Mucosa of gallbladder (tissue), 1 donor: Measurements from ENCODE around the gene TMTC4. TPM values are rescaled to one million over a fixed set of nuclear protein-coding genes. Genes with fewer than 3 reads are reported as not detected.
"Not testable (repeated sequence)": the region's sequence is repeated elsewhere in the genome, so short reads cannot be mapped to it uniquely, and the experiment has no call there.

Source experiments
- DNase-seq: peaks from one replicate; pipeline ENCODE4 v3.0.0-alpha.2; 2020; ENCODE audit warnings: low spot score
- total RNA-seq: library from RNA; stranded (reverse); gene quantifications from one replicate; pipeline ENCODE4 v1.2.1, GENCODE V29; 2021
- donor health status: DM: no; HTN: no; CAD: no.

TMTC4 gene
- total RNA-seq, result 24.3 TPM

GRCh38 chr13:100674572-100674871 is at the start of gene TMTC4:
TMTC4 (minus strand) TSS chr13:100674795; CDS start chr13:100670362, 4,433 bp downstream.
- DNase-seq, result no peak

GRCh38 chr13:100722517-100722916 is 47.9 kb upstream of the TMTC4 start:
- no peak for DNase-seq

- DNase-seq, result peak; percentile 51
Observed at GRCh38 chr13:100721885-100722512, 47.4 kb upstream of the TMTC4 start.

GRCh38 chr13:100715604-100716003 is 41.0 kb upstream of the TMTC4 start:
- DNase-seq, result no peak

GRCh38 chr13:100714478-100714877 is 39.9 kb upstream of the TMTC4 start:
- no peak for DNase-seq

- no peak for DNase-seq
Observed at GRCh38 chr13:100710176-100710575, 35.6 kb upstream of the TMTC4 start.

GRCh38 chr13:100707818-100708740 is 33.5 kb upstream of the TMTC4 start:
- DNase-seq, result no peak

- DNase-seq, result not testable (repeated sequence)
Observed at GRCh38 chr13:100698331-100698730, 23.7 kb upstream of the TMTC4 start.

- no peak for DNase-seq
Observed at GRCh38 chr13:100695509-100695773, 20.8 kb upstream of the TMTC4 start.

- no peak for DNase-seq
Observed at GRCh38 chr13:100694722-100695508, 20.3 kb upstream of the TMTC4 start.

GRCh38 chr13:100689191-100689590 is 14.6 kb upstream of the TMTC4 start:
- DNase-seq, result no peak

GRCh38 chr13:100680131-100680530 is 5.5 kb upstream of the TMTC4 start:
- DNase-seq, result no peak

- DNase-seq, result not testable (repeated sequence)
Observed at GRCh38 chr13:100677128-100677527, 2.5 kb upstream of the TMTC4 start.

- no peak for DNase-seq
Observed at GRCh38 chr13:100675661-100676129, 1.1 kb upstream of the TMTC4 start.

GRCh38 chr13:100674872-100675660 is 471 bp upstream of the TMTC4 start:
- peak; percentile 99 for DNase-seq

GRCh38 chr13:100673713-100674571 is 653 bp downstream of the TMTC4 start:
- DNase-seq, result peak; percentile 36

GRCh38 chr13:100673376-100673712 is 1.3 kb downstream of the TMTC4 start:
- no peak for DNase-seq

GRCh38 chr13:100671389-100672182 is 3.0 kb downstream of the TMTC4 start:
- no peak for DNase-seq

- no peak for DNase-seq
Observed at GRCh38 chr13:100668408-100668807, 6.2 kb downstream of the TMTC4 start.

- no peak for DNase-seq
Observed at GRCh38 chr13:100667894-100668293, 6.7 kb downstream of the TMTC4 start.
